ENCODE data around the gene PADI4.

DNA sequence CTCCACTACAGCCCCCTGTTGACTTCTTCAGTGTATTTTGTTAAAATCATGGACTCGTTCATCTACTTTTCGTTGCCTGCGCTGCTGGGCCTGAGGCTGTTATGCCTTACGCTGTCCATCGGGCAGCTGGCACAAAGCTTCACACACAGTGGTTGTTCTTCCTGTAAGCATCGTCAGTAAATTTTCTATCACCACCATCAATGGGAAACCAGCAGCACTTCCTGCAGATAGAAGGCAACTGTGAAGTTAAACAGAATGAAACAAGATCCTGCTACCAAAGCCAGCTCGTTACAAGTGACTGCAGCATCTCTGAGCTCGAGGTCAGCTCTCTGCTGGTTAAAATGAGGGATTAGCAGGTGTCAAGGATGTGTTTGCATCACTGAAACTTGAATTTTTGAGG is 42.1 kb downstream of the PADI4 start:
- TF ChIP-seq POLR2AphosphoS5 (IDR thresholded peaks at IDR 0.05; ENCODE audit: low read depth, low read length) (no peak), POLR2A (IDR thresholded peaks at IDR 0.05; ENCODE audit: low read depth, low read length) (no peak)
